HEK293 (cell line): ENCODE results near the gene RGS19.
A peak's percentile ranks its signal among the peaks of the same experiment; 100 is the strongest.

Source experiments
- GFI1B ChIP-seq: fragments of 450-650 bp; formaldehyde crosslinking; IDR thresholded peaks from 2 replicates; pipeline ENCODE4 v1.5.1; 2016; ENCODE audit warnings: missing biosample characterization, missing genetic modification characterization
- GLIS1 ChIP-seq: fragments of 450-650 bp; formaldehyde crosslinking; IDR thresholded peaks from 2 replicates; pipeline ENCODE4 v1.5.1; 2016; ENCODE audit warnings: missing biosample characterization, missing genetic modification characterization
- KLF1 ChIP-seq: fragments of 450-650 bp; formaldehyde crosslinking; IDR thresholded peaks from 2 replicates; pipeline ENCODE4 v1.5.1; 2016; ENCODE audit warnings: missing biosample characterization, missing genetic modification characterization
- REPIN1 ChIP-seq: fragments of 450-650 bp; formaldehyde crosslinking; IDR thresholded peaks from 2 replicates; pipeline ENCODE4 v1.5.1; 2017; ENCODE audit warnings: missing biosample characterization, missing genetic modification characterization, low read depth
- SALL2 ChIP-seq: fragments of 450-650 bp; formaldehyde crosslinking; IDR thresholded peaks from 2 replicates; pipeline ENCODE4 v1.5.0; 2017; ENCODE audit warnings: missing biosample characterization, mild to moderate bottlenecking, missing genetic modification characterization, borderline replicate concordance
- SP3 ChIP-seq: fragments of 450-650 bp; formaldehyde crosslinking; IDR thresholded peaks from 2 replicates; pipeline ENCODE4 v1.5.1; 2016; ENCODE audit warnings: missing biosample characterization, missing genetic modification characterization
- ZBTB1 ChIP-seq: fragments of 450-650 bp; formaldehyde crosslinking; IDR thresholded peaks from 2 replicates; pipeline ENCODE4 v1.5.1; 2016; ENCODE audit warnings: missing biosample characterization, missing genetic modification characterization
- ZBTB8A ChIP-seq: fragments of 450-650 bp; formaldehyde crosslinking; IDR thresholded peaks from 2 replicates; pipeline ENCODE4 v1.5.1; 2016; ENCODE audit warnings: missing biosample characterization, missing genetic modification characterization
- ZFP3 ChIP-seq: fragments of 450-650 bp; formaldehyde crosslinking; IDR thresholded peaks from 2 replicates; pipeline ENCODE4 v1.5.1; 2016; ENCODE audit warnings: low read depth, missing biosample characterization, missing genetic modification characterization
- ZFP69B ChIP-seq: fragments of 450-650 bp; formaldehyde crosslinking; IDR thresholded peaks from 2 replicates; pipeline ENCODE4 v1.5.1; 2016; ENCODE audit warnings: missing biosample characterization, missing genetic modification characterization
- ZNF16 ChIP-seq: fragments of 450-650 bp; formaldehyde crosslinking; IDR thresholded peaks from 2 replicates; pipeline ENCODE4 v1.5.1; 2016; ENCODE audit warnings: low read depth, missing biosample characterization, missing genetic modification characterization
- ZNF19 ChIP-seq: fragments of 450-650 bp; formaldehyde crosslinking; IDR thresholded peaks from 2 replicates; pipeline ENCODE4; 2016; ENCODE audit warnings: missing biosample characterization, missing genetic modification characterization, low read depth
- ZNF239 ChIP-seq: fragments of 450-650 bp; formaldehyde crosslinking; IDR thresholded peaks from 2 replicates; pipeline ENCODE4 v1.5.1; 2016; ENCODE audit warnings: missing biosample characterization, missing genetic modification characterization
- ZNF24 ChIP-seq: fragments of 450-650 bp; formaldehyde crosslinking; IDR thresholded peaks from 2 replicates; pipeline ENCODE4 v1.5.1; 2016; ENCODE audit warnings: missing biosample characterization, missing genetic modification characterization
- ZNF623 ChIP-seq: fragments of 450-650 bp; formaldehyde crosslinking; IDR thresholded peaks from 2 replicates; pipeline ENCODE4 v1.5.1; 2016; ENCODE audit warnings: missing biosample characterization, missing genetic modification characterization
- ZNF785 ChIP-seq: fragments of 450-650 bp; formaldehyde crosslinking; IDR thresholded peaks from 2 replicates; pipeline ENCODE4 v1.5.1; 2016; ENCODE audit warnings: missing biosample characterization, missing genetic modification characterization
- TF ChIP-seq, protein P1 (sequence below): fragments of 450-650 bp; formaldehyde crosslinking; IDR thresholded peaks from 2 replicates; pipeline ENCODE4 v1.5.1; 2016; ENCODE audit warnings: missing biosample characterization, missing genetic modification characterization, borderline replicate concordance
- TF ChIP-seq, protein P2 (sequence below): fragments of 450-650 bp; formaldehyde crosslinking; IDR thresholded peaks from 2 replicates; pipeline ENCODE4 v1.5.1; 2016; ENCODE audit warnings: missing biosample characterization, missing genetic modification characterization
- TF ChIP-seq, protein P3 (sequence below): fragments of 450-650 bp; formaldehyde crosslinking; IDR thresholded peaks from 2 replicates; pipeline ENCODE4 v1.5.1; 2017; ENCODE audit warnings: missing biosample characterization, missing genetic modification characterization
- TF ChIP-seq, protein P4 (sequence below): fragments of 450-650 bp; formaldehyde crosslinking; IDR thresholded peaks from 2 replicates; pipeline ENCODE4 v1.5.1; 2016; ENCODE audit warnings: missing biosample characterization, missing genetic modification characterization
- TF ChIP-seq, protein P5 (sequence below): fragments of 450-650 bp; formaldehyde crosslinking; IDR thresholded peaks from 2 replicates; pipeline ENCODE4 v1.5.1; 2017; ENCODE audit warnings: missing biosample characterization, mild to moderate bottlenecking, missing genetic modification characterization, moderate library complexity
- TF ChIP-seq, protein P6 (sequence below): fragments of 450-650 bp; formaldehyde crosslinking; conservative IDR thresholded peaks from 2 replicates; pipeline ENCODE4 v1.5.1; 2016; ENCODE audit warnings: low read depth, missing biosample characterization, missing genetic modification characterization

RGS19 gene

DNA sequence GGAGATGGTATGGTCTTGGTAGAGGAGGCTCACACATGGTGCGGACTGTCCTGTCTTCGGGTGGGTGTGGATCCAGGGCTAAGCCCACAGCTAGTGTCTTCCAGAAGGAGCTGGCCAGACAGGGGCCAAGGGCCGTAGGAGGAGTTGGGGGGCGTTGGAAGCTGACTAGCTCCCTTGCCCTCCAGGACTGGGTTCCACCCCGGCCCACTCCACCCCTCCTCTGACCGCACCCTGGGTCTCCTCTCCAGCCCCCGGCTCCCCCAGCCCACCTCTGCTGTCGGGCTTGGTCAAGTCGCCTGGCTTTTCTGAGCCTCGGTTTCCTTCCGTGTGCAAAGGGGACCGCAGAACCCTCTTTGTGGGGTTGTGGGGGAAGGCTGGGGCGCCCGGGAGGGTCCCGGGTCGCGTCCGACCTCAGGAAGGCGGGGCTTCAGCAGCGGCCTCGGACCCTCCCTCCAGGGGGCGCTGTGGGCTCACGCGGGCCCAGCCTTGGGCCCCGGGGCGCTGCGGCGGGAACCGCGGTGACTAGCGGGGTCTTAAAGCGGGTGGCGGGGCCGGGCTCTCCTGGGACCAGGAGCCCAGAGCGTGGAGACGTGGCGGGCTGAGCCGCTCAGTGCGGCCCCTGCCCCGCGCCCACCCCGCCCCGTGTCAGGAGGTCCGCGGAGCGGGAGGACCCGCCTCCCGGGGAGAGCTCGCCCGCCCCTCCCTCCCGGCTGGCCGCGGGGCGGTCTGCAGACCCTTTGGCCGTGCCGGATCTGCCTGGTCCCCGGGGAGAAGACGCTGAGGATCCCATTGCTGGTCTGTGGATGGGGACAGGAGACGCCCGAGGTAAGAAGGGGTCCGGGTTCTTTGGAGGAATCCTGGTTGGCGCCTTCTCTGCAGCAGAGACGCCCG lies 22.7 kb upstream of the RGS19 start (continued):
- TF ChIP-seq ZBTB1 (tag by site-specific recombination) (no peak), ZBTB8A (tag by site-specific recombination) (peak; percentile 91), KLF1 (no peak; the same call in 1 of the 2 replicates), ZNF24 (tag by site-specific recombination) (no peak), ZNF785 (tag by site-specific recombination) (no peak), GFI1B (tag by site-specific recombination) (no peak), ZNF19 (tag by site-specific recombination) (no peak), ZNF239 (no peak), REPIN1 (tag by site-specific recombination) (no peak), ZFP69B (peak; percentile 93), SALL2 (tag by site-specific recombination) (no peak), ZNF623 (no peak), ZNF16 (no peak), GLIS1 (tag by site-specific recombination) (peak; percentile 28; the same call in 1 of the 2 replicates), ZFP3 (tag by site-specific recombination) (no peak), SP3 (peak; percentile 63; the same call in 1 of the 2 replicates)
- TF ChIP-seq, protein P1, sequence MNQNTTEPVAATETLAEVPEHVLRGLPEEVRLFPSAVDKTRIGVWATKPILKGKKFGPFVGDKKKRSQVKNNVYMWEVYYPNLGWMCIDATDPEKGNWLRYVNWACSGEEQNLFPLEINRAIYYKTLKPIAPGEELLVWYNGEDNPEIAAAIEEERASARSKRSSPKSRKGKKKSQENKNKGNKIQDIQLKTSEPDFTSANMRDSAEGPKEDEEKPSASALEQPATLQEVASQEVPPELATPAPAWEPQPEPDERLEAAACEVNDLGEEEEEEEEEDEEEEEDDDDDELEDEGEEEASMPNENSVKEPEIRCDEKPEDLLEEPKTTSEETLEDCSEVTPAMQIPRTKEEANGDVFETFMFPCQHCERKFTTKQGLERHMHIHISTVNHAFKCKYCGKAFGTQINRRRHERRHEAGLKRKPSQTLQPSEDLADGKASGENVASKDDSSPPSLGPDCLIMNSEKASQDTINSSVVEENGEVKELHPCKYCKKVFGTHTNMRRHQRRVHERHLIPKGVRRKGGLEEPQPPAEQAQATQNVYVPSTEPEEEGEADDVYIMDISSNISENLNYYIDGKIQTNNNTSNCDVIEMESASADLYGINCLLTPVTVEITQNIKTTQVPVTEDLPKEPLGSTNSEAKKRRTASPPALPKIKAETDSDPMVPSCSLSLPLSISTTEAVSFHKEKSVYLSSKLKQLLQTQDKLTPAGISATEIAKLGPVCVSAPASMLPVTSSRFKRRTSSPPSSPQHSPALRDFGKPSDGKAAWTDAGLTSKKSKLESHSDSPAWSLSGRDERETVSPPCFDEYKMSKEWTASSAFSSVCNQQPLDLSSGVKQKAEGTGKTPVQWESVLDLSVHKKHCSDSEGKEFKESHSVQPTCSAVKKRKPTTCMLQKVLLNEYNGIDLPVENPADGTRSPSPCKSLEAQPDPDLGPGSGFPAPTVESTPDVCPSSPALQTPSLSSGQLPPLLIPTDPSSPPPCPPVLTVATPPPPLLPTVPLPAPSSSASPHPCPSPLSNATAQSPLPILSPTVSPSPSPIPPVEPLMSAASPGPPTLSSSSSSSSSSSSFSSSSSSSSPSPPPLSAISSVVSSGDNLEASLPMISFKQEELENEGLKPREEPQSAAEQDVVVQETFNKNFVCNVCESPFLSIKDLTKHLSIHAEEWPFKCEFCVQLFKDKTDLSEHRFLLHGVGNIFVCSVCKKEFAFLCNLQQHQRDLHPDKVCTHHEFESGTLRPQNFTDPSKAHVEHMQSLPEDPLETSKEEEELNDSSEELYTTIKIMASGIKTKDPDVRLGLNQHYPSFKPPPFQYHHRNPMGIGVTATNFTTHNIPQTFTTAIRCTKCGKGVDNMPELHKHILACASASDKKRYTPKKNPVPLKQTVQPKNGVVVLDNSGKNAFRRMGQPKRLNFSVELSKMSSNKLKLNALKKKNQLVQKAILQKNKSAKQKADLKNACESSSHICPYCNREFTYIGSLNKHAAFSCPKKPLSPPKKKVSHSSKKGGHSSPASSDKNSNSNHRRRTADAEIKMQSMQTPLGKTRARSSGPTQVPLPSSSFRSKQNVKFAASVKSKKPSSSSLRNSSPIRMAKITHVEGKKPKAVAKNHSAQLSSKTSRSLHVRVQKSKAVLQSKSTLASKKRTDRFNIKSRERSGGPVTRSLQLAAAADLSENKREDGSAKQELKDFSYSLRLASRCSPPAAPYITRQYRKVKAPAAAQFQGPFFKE (tag by site-specific recombination): no peak
- TF ChIP-seq, protein P2, sequence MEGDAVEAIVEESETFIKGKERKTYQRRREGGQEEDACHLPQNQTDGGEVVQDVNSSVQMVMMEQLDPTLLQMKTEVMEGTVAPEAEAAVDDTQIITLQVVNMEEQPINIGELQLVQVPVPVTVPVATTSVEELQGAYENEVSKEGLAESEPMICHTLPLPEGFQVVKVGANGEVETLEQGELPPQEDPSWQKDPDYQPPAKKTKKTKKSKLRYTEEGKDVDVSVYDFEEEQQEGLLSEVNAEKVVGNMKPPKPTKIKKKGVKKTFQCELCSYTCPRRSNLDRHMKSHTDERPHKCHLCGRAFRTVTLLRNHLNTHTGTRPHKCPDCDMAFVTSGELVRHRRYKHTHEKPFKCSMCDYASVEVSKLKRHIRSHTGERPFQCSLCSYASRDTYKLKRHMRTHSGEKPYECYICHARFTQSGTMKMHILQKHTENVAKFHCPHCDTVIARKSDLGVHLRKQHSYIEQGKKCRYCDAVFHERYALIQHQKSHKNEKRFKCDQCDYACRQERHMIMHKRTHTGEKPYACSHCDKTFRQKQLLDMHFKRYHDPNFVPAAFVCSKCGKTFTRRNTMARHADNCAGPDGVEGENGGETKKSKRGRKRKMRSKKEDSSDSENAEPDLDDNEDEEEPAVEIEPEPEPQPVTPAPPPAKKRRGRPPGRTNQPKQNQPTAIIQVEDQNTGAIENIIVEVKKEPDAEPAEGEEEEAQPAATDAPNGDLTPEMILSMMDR: peak; percentile 91
- TF ChIP-seq, protein P3, sequence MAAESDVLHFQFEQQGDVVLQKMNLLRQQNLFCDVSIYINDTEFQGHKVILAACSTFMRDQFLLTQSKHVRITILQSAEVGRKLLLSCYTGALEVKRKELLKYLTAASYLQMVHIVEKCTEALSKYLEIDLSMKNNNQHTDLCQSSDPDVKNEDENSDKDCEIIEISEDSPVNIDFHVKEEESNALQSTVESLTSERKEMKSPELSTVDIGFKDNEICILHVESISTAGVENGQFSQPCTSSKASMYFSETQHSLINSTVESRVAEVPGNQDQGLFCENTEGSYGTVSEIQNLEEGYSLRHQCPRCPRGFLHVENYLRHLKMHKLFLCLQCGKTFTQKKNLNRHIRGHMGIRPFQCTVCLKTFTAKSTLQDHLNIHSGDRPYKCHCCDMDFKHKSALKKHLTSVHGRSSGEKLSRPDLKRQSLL (tag by site-specific recombination): no peak
- TF ChIP-seq, protein P4, sequence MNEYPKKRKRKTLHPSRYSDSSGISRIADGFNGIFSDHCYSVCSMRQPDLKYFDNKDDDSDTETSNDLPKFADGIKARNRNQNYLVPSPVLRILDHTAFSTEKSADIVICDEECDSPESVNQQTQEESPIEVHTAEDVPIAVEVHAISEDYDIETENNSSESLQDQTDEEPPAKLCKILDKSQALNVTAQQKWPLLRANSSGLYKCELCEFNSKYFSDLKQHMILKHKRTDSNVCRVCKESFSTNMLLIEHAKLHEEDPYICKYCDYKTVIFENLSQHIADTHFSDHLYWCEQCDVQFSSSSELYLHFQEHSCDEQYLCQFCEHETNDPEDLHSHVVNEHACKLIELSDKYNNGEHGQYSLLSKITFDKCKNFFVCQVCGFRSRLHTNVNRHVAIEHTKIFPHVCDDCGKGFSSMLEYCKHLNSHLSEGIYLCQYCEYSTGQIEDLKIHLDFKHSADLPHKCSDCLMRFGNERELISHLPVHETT (tag by site-specific recombination): no peak
- TF ChIP-seq, protein P5, sequence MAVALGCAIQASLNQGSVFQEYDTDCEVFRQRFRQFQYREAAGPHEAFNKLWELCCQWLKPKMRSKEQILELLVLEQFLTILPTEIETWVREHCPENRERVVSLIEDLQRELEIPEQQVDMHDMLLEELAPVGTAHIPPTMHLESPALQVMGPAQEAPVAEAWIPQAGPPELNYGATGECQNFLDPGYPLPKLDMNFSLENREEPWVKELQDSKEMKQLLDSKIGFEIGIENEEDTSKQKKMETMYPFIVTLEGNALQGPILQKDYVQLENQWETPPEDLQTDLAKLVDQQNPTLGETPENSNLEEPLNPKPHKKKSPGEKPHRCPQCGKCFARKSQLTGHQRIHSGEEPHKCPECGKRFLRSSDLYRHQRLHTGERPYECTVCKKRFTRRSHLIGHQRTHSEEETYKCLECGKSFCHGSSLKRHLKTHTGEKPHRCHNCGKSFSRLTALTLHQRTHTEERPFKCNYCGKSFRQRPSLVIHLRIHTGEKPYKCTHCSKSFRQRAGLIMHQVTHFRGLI (tag by site-specific recombination): 0 out of 2 replicates have a peak, but pooled peaks have one; percentile 22
- TF ChIP-seq, protein P6, sequence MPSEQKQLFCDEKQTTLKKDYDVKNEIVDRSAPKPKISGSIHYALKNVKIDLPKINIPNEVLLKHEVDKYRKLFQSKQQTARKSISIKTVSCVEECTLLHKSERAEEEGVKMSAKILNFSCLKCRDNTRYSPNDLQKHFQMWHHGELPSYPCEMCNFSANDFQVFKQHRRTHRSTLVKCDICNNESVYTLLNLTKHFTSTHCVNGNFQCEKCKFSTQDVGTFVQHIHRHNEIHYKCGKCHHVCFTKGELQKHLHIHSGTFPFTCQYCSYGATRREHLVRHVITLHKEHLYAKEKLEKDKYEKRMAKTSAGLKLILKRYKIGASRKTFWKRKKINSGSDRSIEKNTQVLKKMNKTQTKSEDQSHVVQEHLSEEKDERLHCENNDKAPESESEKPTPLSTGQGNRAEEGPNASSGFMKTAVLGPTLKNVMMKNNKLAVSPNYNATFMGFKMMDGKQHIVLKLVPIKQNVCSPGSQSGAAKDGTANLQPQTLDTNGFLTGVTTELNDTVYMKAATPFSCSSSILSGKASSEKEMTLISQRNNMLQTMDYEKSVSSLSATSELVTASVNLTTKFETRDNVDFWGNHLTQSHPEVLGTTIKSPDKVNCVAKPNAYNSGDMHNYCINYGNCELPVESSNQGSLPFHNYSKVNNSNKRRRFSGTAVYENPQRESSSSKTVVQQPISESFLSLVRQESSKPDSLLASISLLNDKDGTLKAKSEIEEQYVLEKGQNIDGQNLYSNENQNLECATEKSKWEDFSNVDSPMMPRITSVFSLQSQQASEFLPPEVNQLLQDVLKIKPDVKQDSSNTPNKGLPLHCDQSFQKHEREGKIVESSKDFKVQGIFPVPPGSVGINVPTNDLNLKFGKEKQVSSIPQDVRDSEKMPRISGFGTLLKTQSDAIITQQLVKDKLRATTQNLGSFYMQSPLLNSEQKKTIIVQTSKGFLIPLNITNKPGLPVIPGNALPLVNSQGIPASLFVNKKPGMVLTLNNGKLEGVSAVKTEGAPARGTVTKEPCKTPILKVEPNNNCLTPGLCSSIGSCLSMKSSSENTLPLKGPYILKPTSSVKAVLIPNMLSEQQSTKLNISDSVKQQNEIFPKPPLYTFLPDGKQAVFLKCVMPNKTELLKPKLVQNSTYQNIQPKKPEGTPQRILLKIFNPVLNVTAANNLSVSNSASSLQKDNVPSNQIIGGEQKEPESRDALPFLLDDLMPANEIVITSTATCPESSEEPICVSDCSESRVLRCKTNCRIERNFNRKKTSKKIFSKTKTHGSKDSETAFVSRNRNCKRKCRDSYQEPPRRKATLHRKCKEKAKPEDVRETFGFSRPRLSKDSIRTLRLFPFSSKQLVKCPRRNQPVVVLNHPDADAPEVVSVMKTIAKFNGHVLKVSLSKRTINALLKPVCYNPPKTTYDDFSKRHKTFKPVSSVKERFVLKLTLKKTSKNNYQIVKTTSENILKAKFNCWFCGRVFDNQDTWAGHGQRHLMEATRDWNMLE (tag by site-specific recombination): no peak
